Gastroesophageal sphincter (tissue), 4 donors: ENCODE results near the gene LIX1L. TPM values are rescaled to one million over a fixed set of nuclear protein-coding genes. Genes with fewer than 3 reads are reported as not detected.

Experiments used
- ATAC-seq: fragments of 150-250 bp; one replicate; pipeline ENCODE4 v1.9.1; 2016; ENCODE audit warnings: mild to moderate bottlenecking, moderate library complexity
- H3K27ac ChIP-seq, 4 donors: fragments of 200-600 bp; sonication (generic) in 3 of 4; 1 replicate in 3 of 4; 2 replicates in 1 of 4; pipeline ENCODE4 v1.5.1; 2016 to 2019
- H3K27me3 ChIP-seq: fragments of 200-600 bp; sonication (generic); one replicate; pipeline ENCODE4 v1.5.1; 2019
- H3K36me3 ChIP-seq, 2 donors: fragments of 200-600 bp; sonication (generic); one replicate each; pipeline ENCODE4 v1.5.1; 2019; ENCODE audit warnings: control low read depth in 1 of 2
- H3K4me1 ChIP-seq, 3 donors: fragments of 200-600 bp; sonication (generic); 1 replicate in 2 of 3; 2 replicates in 1 of 3; pipeline ENCODE4 v1.5.1; 2016 to 2019; ENCODE audit warnings: control low read depth in 2 of 3
- H3K4me3 ChIP-seq, 2 donors: fragments of 200-600 bp; sonication (generic); one replicate each; pipeline ENCODE4 v1.5.1; 2019; ENCODE audit warnings: mild to moderate bottlenecking in 1 of 2, moderate library complexity in 1 of 2
- H3K9me3 ChIP-seq, 3 donors: fragments of 200-600 bp; sonication (generic); one replicate each; pipeline ENCODE4 v1.5.1; 2017 to 2019; ENCODE audit warnings: control low read depth in 2 of 3
- EP300 ChIP-seq: sonication (generic); formaldehyde crosslinking; IDR thresholded peaks from one replicate; pipeline ENCODE4 v1.6.1; 2017; ENCODE audit warnings: antibody characterized with exemption, mild to moderate bottlenecking
- POLR2A ChIP-seq, 2 donors: fragments of 450-650 bp; IDR thresholded peaks; one replicate each; pipeline ENCODE4 v1.6.1; 2017; ENCODE audit warnings: antibody characterized with exemption in 2 of 2, mild to moderate bottlenecking in 2 of 2, moderate library complexity in 1 of 2
- POLR2AphosphoS5 ChIP-seq: sonication (generic); formaldehyde crosslinking; IDR thresholded peaks from one replicate; pipeline ENCODE4 v1.6.1; 2017; ENCODE audit warnings: antibody characterized with exemption
- WGBS, 2 donors: methylation state at CpG; one replicate each; pipeline ENCODE4 v1.1.5; 2018; ENCODE audit warnings: low coverage in 1 of 2; 5-methylcytosine and 5-hydroxymethylcytosine counted together
- total RNA-seq, 4 donors: library from RNA; depleted of rRNA; stranded (reverse); fragments of >200 nt; gene quantifications; one replicate each; pipeline ENCODE4 v1.1.0, GENCODE V29; 2016
- TF ChIP-seq, protein P1 (sequence below), 4 experiments: fragments of 200-600 bp in 2 of 4; fragments of 450-650 bp in 2 of 4; sonication (generic) in 1 of 4; IDR thresholded peaks; one replicate each; pipeline ENCODE4 v1.5.1; 2017 to 2019; ENCODE audit warnings: antibody characterized with exemption in 4 of 4, mild to moderate bottlenecking in 2 of 4, moderate library complexity in 2 of 4

The LIX1L gene
- total RNA-seq, 4 donors from 2014 or later = 37.8 to 53.5 (median 45.3) TPM

DNA sequence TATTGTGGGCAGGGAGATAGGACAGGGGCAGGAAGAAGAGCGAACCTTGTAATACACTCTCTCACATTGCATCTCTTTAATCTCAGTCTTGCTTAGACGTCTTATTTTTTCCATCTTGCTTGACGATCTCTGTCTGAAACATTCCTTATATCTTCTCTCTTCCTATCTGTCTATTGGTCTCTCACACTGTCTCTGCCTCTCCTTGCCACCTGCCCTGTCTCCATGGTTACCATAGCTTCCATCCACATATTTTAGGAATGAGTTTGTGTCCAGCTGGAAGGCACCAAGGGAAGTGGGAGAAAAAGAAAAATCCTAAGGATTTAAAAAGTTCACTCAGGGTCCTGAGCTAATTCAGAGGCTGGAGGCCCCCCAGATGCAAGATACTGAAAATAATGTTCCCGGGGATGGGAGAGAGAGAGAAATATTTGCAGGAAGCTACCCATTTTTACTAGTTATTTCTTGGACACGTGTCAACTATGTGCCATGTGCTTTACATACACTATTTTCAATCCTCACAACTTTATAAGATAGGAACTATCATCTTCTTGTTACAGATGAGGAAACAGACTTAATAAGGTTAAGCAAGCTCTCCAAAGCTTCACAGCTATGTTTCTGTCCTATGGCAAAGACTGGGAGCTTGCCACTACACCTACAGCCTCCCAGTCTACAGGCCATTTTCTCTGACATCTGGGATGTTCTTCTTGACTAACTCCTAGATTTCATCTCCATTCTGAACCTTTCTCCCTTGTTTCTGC, 5.6 kb upstream of the LIX1L start:
- Histone ChIP-seq H3K27ac (peak overlapping the region; percentile 88 to 100 (median 99)), H3K27me3 (no peaks in the 10 kb centered on the region), H3K9me3 (peaks cover 0 to 7% (median 0%) of the 10 kb centered on the region in 3 donors), H3K4me1 (peaks cover 7 to 72% (median 19%) of the 10 kb centered on the region in 3 donors), H3K4me3 (peak overlapping the region; percentile 71 to 79), H3K36me3 (peaks cover 0 to 6% of the 10 kb centered on the region in 2 donors)
- no peak for ATAC-seq
- no peak for TF ChIP-seq EP300
- TF ChIP-seq POLR2A (IDR thresholded peaks at IDR 0.05) = no peak
- no peak for TF ChIP-seq POLR2AphosphoS5
- TF ChIP-seq, protein P1, sequence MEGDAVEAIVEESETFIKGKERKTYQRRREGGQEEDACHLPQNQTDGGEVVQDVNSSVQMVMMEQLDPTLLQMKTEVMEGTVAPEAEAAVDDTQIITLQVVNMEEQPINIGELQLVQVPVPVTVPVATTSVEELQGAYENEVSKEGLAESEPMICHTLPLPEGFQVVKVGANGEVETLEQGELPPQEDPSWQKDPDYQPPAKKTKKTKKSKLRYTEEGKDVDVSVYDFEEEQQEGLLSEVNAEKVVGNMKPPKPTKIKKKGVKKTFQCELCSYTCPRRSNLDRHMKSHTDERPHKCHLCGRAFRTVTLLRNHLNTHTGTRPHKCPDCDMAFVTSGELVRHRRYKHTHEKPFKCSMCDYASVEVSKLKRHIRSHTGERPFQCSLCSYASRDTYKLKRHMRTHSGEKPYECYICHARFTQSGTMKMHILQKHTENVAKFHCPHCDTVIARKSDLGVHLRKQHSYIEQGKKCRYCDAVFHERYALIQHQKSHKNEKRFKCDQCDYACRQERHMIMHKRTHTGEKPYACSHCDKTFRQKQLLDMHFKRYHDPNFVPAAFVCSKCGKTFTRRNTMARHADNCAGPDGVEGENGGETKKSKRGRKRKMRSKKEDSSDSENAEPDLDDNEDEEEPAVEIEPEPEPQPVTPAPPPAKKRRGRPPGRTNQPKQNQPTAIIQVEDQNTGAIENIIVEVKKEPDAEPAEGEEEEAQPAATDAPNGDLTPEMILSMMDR (IDR thresholded peaks at IDR 0.05) = no peak
- 15 to 19% methylated on average over 5 of the region's 5 CpGs for WGBS, 2 donors

DNA sequence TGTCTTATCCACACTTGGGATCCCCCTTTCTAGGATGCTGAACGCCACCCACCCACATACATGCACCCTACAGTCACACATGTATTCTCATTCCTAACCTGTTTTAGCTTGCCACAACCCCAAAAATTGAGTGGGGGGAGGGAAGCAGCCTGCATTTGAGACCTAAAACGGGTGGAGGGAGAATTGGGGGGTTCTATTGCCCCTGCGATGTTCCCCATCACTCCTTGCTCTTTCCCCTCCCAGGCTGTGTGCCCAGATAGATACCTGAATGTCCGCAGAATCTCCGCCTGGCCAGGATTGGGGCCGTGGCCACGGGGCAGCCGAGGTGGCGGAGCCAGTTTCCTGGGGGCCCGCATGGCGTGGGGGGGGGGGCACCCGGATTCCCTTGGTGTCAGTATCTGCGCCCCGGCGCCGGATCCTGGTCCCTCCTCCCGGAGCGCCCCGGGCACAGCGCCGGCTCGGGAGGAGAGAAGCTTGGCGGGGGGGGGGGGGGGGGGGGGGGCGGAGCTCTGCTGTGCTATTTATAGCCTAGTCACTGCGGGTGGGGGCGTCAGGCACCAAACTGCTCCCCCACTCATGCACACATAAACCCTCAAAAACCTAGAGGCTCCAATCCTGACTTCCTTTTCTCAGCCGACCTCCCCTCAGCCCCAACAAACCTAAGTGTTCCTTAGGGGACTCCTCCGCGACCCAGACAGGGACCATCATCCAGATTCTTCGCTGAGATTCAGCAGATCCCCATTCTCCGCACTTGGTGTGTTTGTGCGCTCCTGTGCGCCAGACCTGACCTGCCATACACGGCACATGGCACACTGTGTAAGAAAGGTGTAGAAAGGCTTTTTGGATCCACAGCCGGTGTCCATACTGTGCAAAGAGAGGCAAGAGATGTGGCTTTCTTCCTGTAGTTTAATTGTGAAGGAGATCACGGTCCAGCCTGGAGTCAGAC, 4.6 kb upstream of the LIX1L start:
- 0% methylated on average over 3 to 5 of the region's 36 CpGs for WGBS, 2 donors
- H3K27me3 ChIP-seq = no peaks in the 10 kb centered on the region
- TF ChIP-seq EP300 (no peak), POLR2AphosphoS5 (no peak), POLR2A (IDR thresholded peaks at IDR 0.05) (no peak)
- TF ChIP-seq, protein P1 (IDR thresholded peaks at IDR 0.05) = no peak
- peaks cover 7 to 77% (median 22%) of the 10 kb centered on the region in 3 donors for H3K4me1 ChIP-seq
- peaks cover 0 to 4% of the 10 kb centered on the region in 2 donors for H3K36me3 ChIP-seq
- H3K4me3 ChIP-seq = peak overlapping the region; percentile 44 to 71
- H3K27ac ChIP-seq = peak overlapping the region; percentile 88 to 100 (median 99)
- H3K9me3 ChIP-seq = peaks cover 0 to 5% (median 0%) of the 10 kb centered on the region in 3 donors
- ATAC-seq = no peak

DNA sequence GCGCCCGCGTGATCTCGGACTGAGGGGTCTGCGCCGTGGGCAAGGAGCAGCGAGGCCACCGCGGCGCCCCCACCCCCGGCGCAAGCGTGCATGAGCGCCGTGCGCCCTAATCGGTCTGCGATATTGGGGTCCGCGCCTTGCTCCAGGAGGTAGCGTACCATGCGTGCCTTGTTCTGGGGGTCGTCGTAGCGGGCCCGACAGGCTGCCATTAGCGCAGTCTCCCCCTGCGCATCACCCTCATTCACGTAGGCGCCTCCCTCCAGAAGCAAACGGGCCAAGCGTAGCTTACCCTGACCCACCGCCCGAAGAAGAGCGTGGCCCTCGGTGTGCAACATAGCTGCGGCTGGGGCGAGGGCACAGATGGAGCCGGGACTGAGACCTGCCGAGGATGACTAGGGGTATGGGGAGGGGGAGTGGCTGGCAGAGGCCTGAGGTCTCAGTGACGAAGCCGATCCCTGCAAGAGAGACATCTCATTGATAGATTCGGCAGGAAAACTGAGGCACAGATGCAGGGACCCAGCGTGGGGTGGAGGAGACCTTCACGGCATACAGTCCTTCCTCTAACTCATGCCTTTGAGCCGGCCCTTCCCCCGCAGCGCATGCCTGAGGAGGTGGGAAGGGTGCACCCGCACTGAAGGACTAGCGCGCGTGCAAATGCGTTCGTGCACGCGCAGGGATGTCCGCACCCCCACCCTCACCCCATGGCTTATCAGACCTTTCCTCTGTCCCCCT, 3.8 kb upstream of the LIX1L start:
- peaks cover 7 to 84% (median 22%) of the 10 kb centered on the region in 3 donors for H3K4me1 ChIP-seq
- peak overlapping the region; percentile 44 to 71 for H3K4me3 ChIP-seq
- 0 to 2% methylated on average over 6 to 12 of the region's 57 CpGs for WGBS, 2 donors
- TF ChIP-seq, protein P1 (IDR thresholded peaks at IDR 0.05) = no peak
- H3K27ac ChIP-seq = peak overlapping the region; percentile 61 to 100 (median 99)
- no peaks in the 10 kb centered on the region for H3K9me3 ChIP-seq
- ATAC-seq = no peak
- no peaks in the 10 kb centered on the region for H3K36me3 ChIP-seq
- H3K27me3 ChIP-seq = no peaks in the 10 kb centered on the region

DNA sequence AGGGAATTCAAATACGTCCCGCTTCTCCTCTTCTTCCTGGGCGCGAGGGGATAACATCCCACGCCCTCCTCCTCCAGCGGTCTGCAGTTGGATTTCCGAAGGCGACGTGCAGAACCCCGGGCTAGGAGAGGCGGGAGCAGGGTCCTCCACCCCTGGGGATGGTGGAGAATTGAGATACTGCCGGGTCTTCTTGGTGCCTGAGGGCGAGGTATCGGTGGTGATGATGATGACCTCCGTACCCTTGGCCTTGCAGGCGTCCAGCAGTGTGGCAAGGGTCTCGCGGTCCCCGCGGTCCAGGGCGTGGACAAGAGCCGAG, 3.2 kb upstream of the LIX1L start:
- no peak for ATAC-seq
- Histone ChIP-seq H3K4me1 (peaks cover 7 to 85% (median 22%) of the 10 kb centered on the region in 3 donors), H3K9me3 (no peaks in the 10 kb centered on the region), H3K27ac (peak overlapping the region; percentile 61 to 100 (median 99)), H3K4me3 (peak overlapping the region; percentile 44 to 71), H3K27me3 (no peaks in the 10 kb centered on the region), H3K36me3 (no peaks in the 10 kb centered on the region)
- no CpG with 5 or more reads among the region's 22 CpGs for WGBS, 2 donors
- TF ChIP-seq, protein P1 (IDR thresholded peaks at IDR 0.05) = no peak
- TF ChIP-seq POLR2AphosphoS5 (no peak), POLR2A (IDR thresholded peaks at IDR 0.05) (no peak), EP300 (no peak)
